Transverse colon (tissue), 4 donors: ENCODE data around the gene LONP2.

ENCODE experiments used
- CTCF ChIP-seq, 5 experiments: fragments of 200-600 bp in 3 of 5; fragments of 450-650 bp in 2 of 5; sonication (generic) in 3 of 5; IDR thresholded peaks; 1 replicate in 2 of 5; 2 replicates in 3 of 5; pipeline ENCODE4 v1.5.1; 2016 to 2017; ENCODE audit warnings: antibody characterized with exemption in 5 of 5, inconsistent platforms in 3 of 5, mild to moderate bottlenecking in 2 of 5, moderate library complexity in 1 of 5
- EP300 ChIP-seq: sonication (generic); formaldehyde crosslinking; IDR thresholded peaks from one replicate; pipeline ENCODE4 v1.6.1; 2017; ENCODE audit warnings: antibody characterized with exemption, low read depth
- POLR2A ChIP-seq: fragments of 450-650 bp; IDR thresholded peaks from one replicate; pipeline ENCODE4 v1.6.1; 2016; ENCODE audit warnings: antibody characterized with exemption, mild to moderate bottlenecking, moderate library complexity
- POLR2AphosphoS5 ChIP-seq, 3 donors: sonication (generic); formaldehyde crosslinking; IDR thresholded peaks; one replicate each; pipeline ENCODE4 v1.6.1; 2016; ENCODE audit warnings: antibody characterized with exemption in 3 of 3

GRCh38 chr16:48262631-48263030 is 18.5 kb downstream of the LONP2 start:
- TF ChIP-seq CTCF (IDR thresholded peaks at IDR 0.05) (no peak), EP300 (no peak), POLR2AphosphoS5 (IDR thresholded peaks at IDR 0.05) (no peak), POLR2A (no peak)
